A549 (cell line): Measurements from ENCODE around the gene KRTAP4-8.
"Not testable (repeated sequence)": the region's sequence is repeated elsewhere in the genome, so short reads cannot be mapped to it uniquely, and the experiment has no call there.

Source experiments
- CEBPB ChIP-seq, 2 experiments: fragments of >200 bp in 1 of 2; sonication (Bioruptor Twin) in 1 of 2; formaldehyde crosslinking in 1 of 2; IDR thresholded peaks; 2 replicates each; pipeline ENCODE4 v1.6.1; 2012 to 2016
- CTCF ChIP-seq: fragments of >200 bp; sonication (Bioruptor Twin); formaldehyde crosslinking; IDR thresholded peaks from 3 replicates; pipeline ENCODE4 v1.5.1; 2016
- RAD21 ChIP-seq, 2 experiments: fragments of >200 bp in 1 of 2; sonication (Bioruptor Twin) in 1 of 2; formaldehyde crosslinking in 1 of 2; IDR thresholded peaks in 1 of 2; conservative IDR thresholded peaks in 1 of 2; 2 replicates in 1 of 2; 3 replicates in 1 of 2; pipeline ENCODE4 v1.6.1; 2012 to 2018; ENCODE audit warnings: inconsistent platforms in 1 of 2

GRCh38 chr17:41055130-41055529 is 42.8 kb downstream of the KRTAP4-8 start, which contains the start of gene KRTAP2-2:
- not testable (repeated sequence) for TF ChIP-seq CTCF; RAD21 (conservative IDR thresholded peaks at IDR 0.05 in 1 of 2, IDR thresholded peaks at IDR 0.05 in 1 of 2); CEBPB (IDR thresholded peaks at IDR 0.05)
